Trophoblast cell (in vitro differentiated cells and primary cell): ENCODE data around the gene SULT6B1.

Source experiments
- DNase-seq, 2 donors: peaks; one replicate each; pipeline ENCODE4 v3.0.0-alpha.2; 2016
- H2AFZ ChIP-seq: 2 replicates; pipeline ENCODE4 v1.6.1; 2013; ENCODE audit warnings: low read length, moderate library complexity, mild to moderate bottlenecking; ENCODE audit not compliant: insufficient read depth, poor library complexity
- H2AK5ac ChIP-seq: 2 replicates; pipeline ENCODE4 v1.6.1; 2013; ENCODE audit warnings: mild to moderate bottlenecking, low read length
- H2BK120ac ChIP-seq: 2 replicates; pipeline ENCODE4 v1.6.1; 2013; ENCODE audit warnings: low read length, mild to moderate bottlenecking, moderate library complexity; ENCODE audit not compliant: insufficient read depth, poor library complexity
- H2BK12ac ChIP-seq: 2 replicates; pipeline ENCODE4 v1.6.1; 2013; ENCODE audit warnings: mild to moderate bottlenecking, low read length, moderate library complexity
- H2BK5ac ChIP-seq: 2 replicates; pipeline ENCODE4 v1.6.1; 2013; ENCODE audit warnings: low read length, low read depth, moderate library complexity, mild to moderate bottlenecking; ENCODE audit not compliant: poor library complexity
- H3K14ac ChIP-seq: 2 replicates; pipeline ENCODE4 v1.6.1; 2013; ENCODE audit warnings: mild to moderate bottlenecking, low read length
- H3K18ac ChIP-seq: 2 replicates; pipeline ENCODE4 v1.6.1; 2013; ENCODE audit warnings: mild to moderate bottlenecking, low read length
- H3K23ac ChIP-seq: 2 replicates; pipeline ENCODE4 v1.6.1; 2013; ENCODE audit warnings: low read length
- H3K27ac ChIP-seq: 2 replicates; pipeline ENCODE4 v1.5.1; 2013; ENCODE audit warnings: low read depth, mild to moderate bottlenecking, inconsistent platforms, low read length, moderate library complexity
- H3K27me3 ChIP-seq: 2 replicates; pipeline ENCODE4 v1.6.1; 2013; ENCODE audit warnings: inconsistent platforms, mild to moderate bottlenecking, low read length, moderate library complexity; ENCODE audit not compliant: insufficient read depth
- H3K36me3 ChIP-seq, 2 experiments: 1 replicate in 1 of 2; 2 replicates in 1 of 2; pipeline ENCODE4 v1.6.1; 2013; ENCODE audit warnings: low read length in 2 of 2, mild to moderate bottlenecking in 2 of 2, moderate library complexity in 1 of 2; ENCODE audit not compliant: insufficient read depth in 2 of 2, control insufficient read depth in 1 of 2
- H3K4ac ChIP-seq: 2 replicates; pipeline ENCODE4 v1.6.1; 2013; ENCODE audit warnings: low read depth, mild to moderate bottlenecking, low read length, moderate library complexity
- H3K4me1 ChIP-seq, 2 experiments: 1 replicate in 1 of 2; 2 replicates in 1 of 2; pipeline ENCODE4 v1.6.1; 2013; ENCODE audit warnings: low read length in 2 of 2, mild to moderate bottlenecking in 2 of 2, moderate library complexity in 1 of 2; ENCODE audit not compliant: insufficient read depth in 2 of 2, control insufficient read depth in 1 of 2
- H3K4me2 ChIP-seq: 2 replicates; pipeline ENCODE4 v1.6.1; 2013; ENCODE audit warnings: inconsistent platforms, mild to moderate bottlenecking, low read length, moderate library complexity
- H3K4me3 ChIP-seq: 2 replicates; pipeline ENCODE4 v1.5.1; 2013; ENCODE audit warnings: mild to moderate bottlenecking, low read depth, low read length, inconsistent platforms
- H3K79me1 ChIP-seq: one replicate; pipeline ENCODE4 v1.6.1; 2013; ENCODE audit warnings: low read length
- H3K79me2 ChIP-seq: 2 replicates; pipeline ENCODE4 v1.6.1; 2013; ENCODE audit warnings: low read length, mild to moderate bottlenecking; ENCODE audit not compliant: control insufficient read depth, insufficient read depth, poor library complexity
- H3K9ac ChIP-seq: 2 replicates; pipeline ENCODE4 v1.6.1; 2013; ENCODE audit warnings: mild to moderate bottlenecking, low read length
- H3K9me3 ChIP-seq: 2 replicates; pipeline ENCODE4 v1.6.1; 2013; ENCODE audit warnings: low read depth, mild to moderate bottlenecking, control low read depth, inconsistent platforms, low read length; ENCODE audit not compliant: insufficient read depth
- H4K12ac ChIP-seq: 2 replicates; pipeline ENCODE4 v1.6.1; 2013; ENCODE audit warnings: low read depth, mild to moderate bottlenecking, low read length, moderate library complexity
- H4K8ac ChIP-seq: 2 replicates; pipeline ENCODE4 v1.6.1; 2013; ENCODE audit warnings: low read depth, mild to moderate bottlenecking, low read length, moderate library complexity
- H4K91ac ChIP-seq: one replicate; pipeline ENCODE4 v1.6.1; 2013; ENCODE audit warnings: low read depth, mild to moderate bottlenecking, low read length, moderate library complexity
- WGBS: extraction: QIAGEN DNeasy Blood & Tissue Kit; methylation state at CpG from one replicate; pipeline ENCODE4 v1.1.7; 2013; ENCODE audit warnings: missing lambda C conversion rate; ENCODE audit not compliant: insufficient read length, insufficient coverage; ENCODE audit errors: extremely low coverage; 5-methylcytosine and 5-hydroxymethylcytosine counted together

The SULT6B1 gene

GRCh38 chr2:37191747-37192146, 3.3 kb upstream of the SULT6B1 start:
- DNase-seq = no peak

GRCh38 chr2:37191253-37191652, 2.8 kb upstream of the SULT6B1 start:
- Histone ChIP-seq H2AFZ (no peak overlapping the region), H3K18ac (no peak overlapping the region), H3K9me3 (no peaks in the 10 kb centered on the region), H3K4me3 (no peak overlapping the region), H3K4ac (no peak overlapping the region), H3K23ac (no peak overlapping the region), H3K79me1 (peaks cover 2% of the 10 kb centered on the region), H2BK5ac (no peak overlapping the region), H3K27me3 (no peaks in the 10 kb centered on the region), H3K4me2 (no peak overlapping the region), H2BK120ac (no peak overlapping the region), H2BK12ac (no peak overlapping the region), H3K14ac (no peak overlapping the region), H3K9ac (no peak overlapping the region), H3K4me1 (peaks cover 0 to 3% of the 10 kb centered on the region in 2 experiments), H3K36me3 (no peaks in the 10 kb centered on the region), H3K27ac (no peak overlapping the region), H4K8ac (no peak overlapping the region), H4K91ac (no peak overlapping the region), H2AK5ac (no peak overlapping the region), H4K12ac (no peak overlapping the region), H3K79me2 (no peaks in the 10 kb centered on the region)
- DNase-seq = no peak
- WGBS = no CpG with 5 or more reads among the region's 4 CpGs

More at GRCh38 chr2:37191747-37192146, 3.3 kb upstream of the SULT6B1 start:
- Histone ChIP-seq H3K4me2 (no peak overlapping the region), H3K18ac (no peak overlapping the region), H3K23ac (no peak overlapping the region), H2AK5ac (no peak overlapping the region), H3K79me1 (peaks cover 7% of the 10 kb centered on the region), H3K9ac (no peak overlapping the region), H4K12ac (no peak overlapping the region), H3K36me3 (no peaks in the 10 kb centered on the region), H3K14ac (no peak overlapping the region), H4K8ac (no peak overlapping the region), H2BK5ac (no peak overlapping the region), H3K4me3 (no peak overlapping the region), H4K91ac (no peak overlapping the region), H3K4ac (no peak overlapping the region), H3K27me3 (no peaks in the 10 kb centered on the region), H3K79me2 (peaks cover 4% of the 10 kb centered on the region), H3K9me3 (no peaks in the 10 kb centered on the region), H2AFZ (no peak overlapping the region), H2BK12ac (no peak overlapping the region), H3K27ac (no peak overlapping the region), H3K4me1 (peaks cover 0 to 3% of the 10 kb centered on the region in 2 experiments), H2BK120ac (no peak overlapping the region)
- no CpG with 5 or more reads among the region's 6 CpGs for WGBS

GRCh38 chr2:37190290-37190689, 1.8 kb upstream of the SULT6B1 start:
- WGBS = no CpG with 5 or more reads among the region's 4 CpGs

GRCh38 chr2:37189452-37190153, 1.1 kb upstream of the SULT6B1 start:
- H2BK120ac ChIP-seq = no peak overlapping the region
- H4K12ac ChIP-seq = no peak overlapping the region
- H4K91ac ChIP-seq = no peak overlapping the region
- H3K4ac ChIP-seq = no peak overlapping the region
- no peak overlapping the region for H3K4me2 ChIP-seq
- no peak overlapping the region for H3K23ac ChIP-seq
- no peak overlapping the region for H2BK12ac ChIP-seq
- H3K14ac ChIP-seq = no peak overlapping the region
- no CpG with 5 or more reads among the region's 6 CpGs for WGBS
- no peak overlapping the region for H2AFZ ChIP-seq
- no peak overlapping the region for H2AK5ac ChIP-seq
- H3K4me1 ChIP-seq = peaks cover 0 to 3% of the 10 kb centered on the region in 2 experiments
- H3K36me3 ChIP-seq = no peaks in the 10 kb centered on the region
- H3K27ac ChIP-seq = no peak overlapping the region
- no peak overlapping the region for H3K9ac ChIP-seq
- H3K4me3 ChIP-seq = no peak overlapping the region
- no peaks in the 10 kb centered on the region for H3K79me2 ChIP-seq
- no peak overlapping the region for H3K18ac ChIP-seq
- no peaks in the 10 kb centered on the region for H3K79me1 ChIP-seq
- no peaks in the 10 kb centered on the region for H3K9me3 ChIP-seq
- DNase-seq = peak; percentile 21 to 24
- no peak overlapping the region for H4K8ac ChIP-seq
- H2BK5ac ChIP-seq = no peak overlapping the region
- H3K27me3 ChIP-seq = no peaks in the 10 kb centered on the region

More at GRCh38 chr2:37190290-37190689, 1.8 kb upstream of the SULT6B1 start:
- Histone ChIP-seq H2AFZ (no peak overlapping the region), H3K36me3 (no peaks in the 10 kb centered on the region), H3K4ac (no peak overlapping the region), H4K12ac (no peak overlapping the region), H3K18ac (no peak overlapping the region), H4K8ac (no peak overlapping the region), H3K9ac (no peak overlapping the region), H3K4me1 (peaks cover 0 to 3% of the 10 kb centered on the region in 2 experiments), H3K14ac (no peak overlapping the region), H2BK120ac (no peak overlapping the region), H2AK5ac (no peak overlapping the region), H2BK12ac (no peak overlapping the region), H3K23ac (no peak overlapping the region), H3K79me2 (no peaks in the 10 kb centered on the region), H2BK5ac (no peak overlapping the region), H3K27ac (no peak overlapping the region), H4K91ac (no peak overlapping the region), H3K4me3 (no peak overlapping the region), H3K9me3 (no peaks in the 10 kb centered on the region), H3K79me1 (no peaks in the 10 kb centered on the region), H3K4me2 (no peak overlapping the region), H3K27me3 (no peaks in the 10 kb centered on the region)
- DNase-seq = no peak
